ENCODE results near the gene RNF4. TPM values are rescaled to one million over a fixed set of nuclear protein-coding genes. Genes with fewer than 3 reads are reported as not detected.
"Not testable (repeated sequence)": the region's sequence is repeated elsewhere in the genome, so short reads cannot be mapped to it uniquely, and the experiment has no call there.

The RNF4 gene
- total RNA-seq, 2 experiments from 2014 or later: 65.0 to 76.5 TPM

DNA sequence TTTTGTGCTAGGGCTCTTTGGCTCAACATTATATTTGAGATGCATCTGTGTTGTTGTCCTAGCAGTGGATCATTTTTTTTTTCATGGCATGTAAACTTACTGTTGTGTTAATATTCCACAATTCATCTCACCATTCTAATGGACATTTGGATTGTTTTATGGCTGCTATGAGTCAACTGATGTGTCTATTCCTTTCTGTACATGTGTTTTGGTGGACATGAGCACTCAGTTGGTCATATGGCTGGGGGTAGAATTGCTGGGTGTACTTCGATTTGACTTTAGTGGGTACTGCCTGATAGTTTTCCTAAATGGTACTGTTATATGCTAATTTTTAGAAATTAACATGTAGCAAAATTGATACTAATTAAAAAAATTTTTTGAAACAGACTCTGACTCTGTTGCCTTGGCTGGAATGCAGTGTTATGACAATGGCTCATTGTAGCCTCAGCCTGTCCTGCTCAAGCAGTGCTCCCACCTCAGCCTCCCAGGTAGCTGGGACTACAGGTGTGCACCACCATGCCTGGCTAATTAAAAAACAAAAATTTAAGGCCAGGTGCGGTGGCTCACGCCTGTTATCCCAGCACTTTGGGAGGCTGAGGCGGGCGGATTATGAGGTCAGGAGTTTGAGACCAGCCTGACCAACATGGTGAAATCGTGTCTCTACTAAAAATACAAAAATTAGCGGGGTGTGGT, 76.6 kb downstream of the RNF4 start:
- Histone ChIP-seq H3K9me3 (ENCODE audit: low read length) (no peaks in the 10 kb centered on the region), H3K4me1 (ENCODE audit: insufficient read depth, low read length, poor library complexity, severe bottlenecking) (no peaks in the 10 kb centered on the region), H3K36me3 (ENCODE audit: insufficient read depth, low read length) (peaks cover 27% of the 10 kb centered on the region), H3K79me2 (ENCODE audit: insufficient read depth, low read depth, low read length) (peaks cover 96% of the 10 kb centered on the region), H3K27ac (ENCODE audit: low read depth, low read length, poor library complexity, severe bottlenecking) (no peak overlapping the region), H3K4me3 (ENCODE audit: low read depth, low read length, poor library complexity, severe bottlenecking) (no peak overlapping the region), H3K9me2 (ENCODE audit: insufficient read depth, low read length) (no peaks in the 10 kb centered on the region), H3K4me2 (ENCODE audit: low read length) (no peak overlapping the region), H2AFZ (ENCODE audit: low read length) (no peak overlapping the region), H4K20me1 (ENCODE audit: insufficient read depth, low read length) (no peaks in the 10 kb centered on the region)
- no peak for DNase-seq (ENCODE audit: low spot score)
- intact Hi-C loops (cut with micrococcal nuclease; ENCODE audit: unreplicated experiment): no loop called here
- BruUV-seq (replicated peaks): no TSS peak
- TF ChIP-seq EZH2phosphoT487 (IDR thresholded peaks at IDR 0.05; ENCODE audit: borderline replicate concordance, low read depth, low read length): no peak
- TF ChIP-seq, protein P1, sequence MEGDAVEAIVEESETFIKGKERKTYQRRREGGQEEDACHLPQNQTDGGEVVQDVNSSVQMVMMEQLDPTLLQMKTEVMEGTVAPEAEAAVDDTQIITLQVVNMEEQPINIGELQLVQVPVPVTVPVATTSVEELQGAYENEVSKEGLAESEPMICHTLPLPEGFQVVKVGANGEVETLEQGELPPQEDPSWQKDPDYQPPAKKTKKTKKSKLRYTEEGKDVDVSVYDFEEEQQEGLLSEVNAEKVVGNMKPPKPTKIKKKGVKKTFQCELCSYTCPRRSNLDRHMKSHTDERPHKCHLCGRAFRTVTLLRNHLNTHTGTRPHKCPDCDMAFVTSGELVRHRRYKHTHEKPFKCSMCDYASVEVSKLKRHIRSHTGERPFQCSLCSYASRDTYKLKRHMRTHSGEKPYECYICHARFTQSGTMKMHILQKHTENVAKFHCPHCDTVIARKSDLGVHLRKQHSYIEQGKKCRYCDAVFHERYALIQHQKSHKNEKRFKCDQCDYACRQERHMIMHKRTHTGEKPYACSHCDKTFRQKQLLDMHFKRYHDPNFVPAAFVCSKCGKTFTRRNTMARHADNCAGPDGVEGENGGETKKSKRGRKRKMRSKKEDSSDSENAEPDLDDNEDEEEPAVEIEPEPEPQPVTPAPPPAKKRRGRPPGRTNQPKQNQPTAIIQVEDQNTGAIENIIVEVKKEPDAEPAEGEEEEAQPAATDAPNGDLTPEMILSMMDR (conservative IDR thresholded peaks at IDR 0.05; ENCODE audit: low read length): no peak
- CTCF ChIA-PET (ENCODE audit: unreplicated experiment): no interaction called here
- POLR2A ChIA-PET: interaction anchor here (1.0 to 1.2 kb wide), 2 partner anchors 8 to 12 kb away, joined by 3 read pairs; no protein-coding TSS in a partner anchor

DNA sequence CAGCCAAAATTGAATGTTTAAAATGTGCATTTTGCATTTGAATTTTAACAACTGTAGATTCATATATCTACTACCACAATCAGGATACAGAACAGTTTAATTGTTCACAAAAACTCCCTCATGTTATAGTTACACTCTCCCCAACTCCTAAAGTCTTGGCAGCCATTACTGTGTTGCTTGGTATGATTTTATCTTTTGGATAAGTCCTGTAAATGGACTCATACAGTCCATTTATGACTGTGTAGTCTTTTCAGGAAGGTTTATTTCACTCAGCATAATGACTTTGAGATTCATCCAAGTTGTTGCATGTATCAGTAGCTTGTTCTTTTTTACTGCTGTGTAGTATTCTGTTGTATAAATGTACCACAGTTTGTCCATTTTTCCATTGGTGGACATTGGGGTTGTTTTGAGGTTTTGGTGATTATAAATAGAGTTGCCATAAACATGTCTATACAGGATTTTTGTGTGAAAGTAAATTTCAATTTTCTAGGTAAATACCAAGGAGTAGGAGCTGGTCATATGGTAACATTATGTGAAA, 77.4 kb downstream of the RNF4 start:
- Histone ChIP-seq H4K20me1 (ENCODE audit: insufficient read depth, low read length) (no peaks in the 10 kb centered on the region), H3K9me3 (ENCODE audit: low read length) (no peaks in the 10 kb centered on the region), H3K4me2 (ENCODE audit: low read length) (no peak overlapping the region), H2AFZ (ENCODE audit: low read length) (no peak overlapping the region), H3K36me3 (ENCODE audit: insufficient read depth, low read length) (peaks cover 23% of the 10 kb centered on the region), H3K9me2 (ENCODE audit: insufficient read depth, low read length) (no peaks in the 10 kb centered on the region), H3K4me1 (ENCODE audit: insufficient read depth, low read length, poor library complexity, severe bottlenecking) (no peaks in the 10 kb centered on the region), H3K27ac (ENCODE audit: low read depth, low read length, poor library complexity, severe bottlenecking) (no peak overlapping the region), H3K4me3 (ENCODE audit: low read depth, low read length, poor library complexity, severe bottlenecking) (no peak overlapping the region), H3K79me2 (ENCODE audit: insufficient read depth, low read depth, low read length) (peaks cover 96% of the 10 kb centered on the region)
- BruUV-seq (replicated peaks): no TSS peak
- ChIA-PET POLR2A (interaction anchor here (1.0 to 1.2 kb wide), 2 partner anchors 9 to 11 kb away, joined by 3 read pairs; no protein-coding TSS in a partner anchor), CTCF (ENCODE audit: unreplicated experiment) (no interaction called here)
- TF ChIP-seq, protein P1 (conservative IDR thresholded peaks at IDR 0.05; ENCODE audit: low read length): no peak
- TF ChIP-seq EZH2phosphoT487 (IDR thresholded peaks at IDR 0.05; ENCODE audit: borderline replicate concordance, low read depth, low read length): no peak
- intact Hi-C loops (cut with micrococcal nuclease; ENCODE audit: unreplicated experiment): no loop called here
- no peak for DNase-seq (ENCODE audit: low spot score)

DNA sequence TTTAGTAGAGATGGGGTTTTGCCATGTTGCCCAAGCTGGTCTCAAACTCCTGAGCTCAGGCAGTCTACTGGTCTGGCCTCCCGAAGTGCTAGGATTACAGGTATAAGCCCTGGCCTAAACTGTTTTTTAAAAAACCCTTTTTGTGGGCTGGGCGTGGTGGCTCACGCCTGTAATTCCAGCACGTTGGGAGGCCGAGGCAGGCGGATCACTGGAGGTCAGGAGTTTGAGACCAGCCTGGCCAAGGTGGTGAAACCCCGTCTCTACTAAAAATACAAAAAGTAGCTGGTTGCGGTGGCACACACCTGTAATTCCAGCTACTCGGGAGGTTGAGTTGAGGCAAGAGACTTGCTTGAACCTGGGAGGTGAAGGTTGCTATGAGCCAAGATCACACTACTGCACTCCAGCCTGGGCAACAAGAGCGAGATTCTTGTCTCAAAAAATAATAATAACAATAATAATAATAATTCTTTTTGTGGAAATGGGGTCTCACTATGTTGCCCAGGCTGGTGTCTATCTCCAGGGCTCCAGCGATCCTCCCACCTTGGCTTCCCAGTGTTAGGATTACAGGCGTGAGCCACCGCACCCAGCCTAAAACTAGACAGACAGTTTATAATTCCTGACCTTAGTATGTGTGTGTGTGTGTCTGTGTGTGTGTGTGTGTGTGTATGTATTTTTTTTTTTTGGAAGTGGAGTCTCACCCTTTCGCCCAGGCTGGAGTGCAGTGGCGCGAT, 78.2 kb downstream of the RNF4 start:
- CTCF ChIA-PET (ENCODE audit: unreplicated experiment): interaction anchor here (0.6 kb wide), 1 partner anchor 9 kb away, joined by 3 read pairs; no protein-coding TSS in a partner anchor

More for the DNA sequence above, 78.2 kb downstream of the RNF4 start:
- DNase-seq (ENCODE audit: low spot score); H3K27ac ChIP-seq (ENCODE audit: low read depth, low read length, poor library complexity, severe bottlenecking); intact Hi-C loops (cut with micrococcal nuclease; ENCODE audit: unreplicated experiment); H3K4me3 ChIP-seq (ENCODE audit: low read depth, low read length, poor library complexity, severe bottlenecking); H2AFZ ChIP-seq (ENCODE audit: low read length); BruUV-seq (replicated peaks); H4K20me1 ChIP-seq (ENCODE audit: insufficient read depth, low read length); H3K9me2 ChIP-seq (ENCODE audit: insufficient read depth, low read length); H3K9me3 ChIP-seq (ENCODE audit: low read length); H3K4me1 ChIP-seq (ENCODE audit: insufficient read depth, low read length, poor library complexity, severe bottlenecking); H3K4me2 ChIP-seq (ENCODE audit: low read length): not testable (repeated sequence)
- POLR2A ChIA-PET: interaction anchor here (1.2 kb wide), 1 partner anchor 10 kb away, joined by 3 read pairs; no protein-coding TSS in a partner anchor
- Histone ChIP-seq H3K36me3 (ENCODE audit: insufficient read depth, low read length) (peaks cover 23% of the 10 kb centered on the region), H3K79me2 (ENCODE audit: insufficient read depth, low read depth, low read length) (peaks cover 94% of the 10 kb centered on the region)

Measured in OCI-LY7 (cell line).